ENCODE data around the gene FOXO4. TPM values are rescaled to one million over a fixed set of nuclear protein-coding genes. Genes with fewer than 3 reads are reported as not detected.

Gene FOXO4
- total RNA-seq, 1 donor from 2014 or later: 15.0 TPM

DNA sequence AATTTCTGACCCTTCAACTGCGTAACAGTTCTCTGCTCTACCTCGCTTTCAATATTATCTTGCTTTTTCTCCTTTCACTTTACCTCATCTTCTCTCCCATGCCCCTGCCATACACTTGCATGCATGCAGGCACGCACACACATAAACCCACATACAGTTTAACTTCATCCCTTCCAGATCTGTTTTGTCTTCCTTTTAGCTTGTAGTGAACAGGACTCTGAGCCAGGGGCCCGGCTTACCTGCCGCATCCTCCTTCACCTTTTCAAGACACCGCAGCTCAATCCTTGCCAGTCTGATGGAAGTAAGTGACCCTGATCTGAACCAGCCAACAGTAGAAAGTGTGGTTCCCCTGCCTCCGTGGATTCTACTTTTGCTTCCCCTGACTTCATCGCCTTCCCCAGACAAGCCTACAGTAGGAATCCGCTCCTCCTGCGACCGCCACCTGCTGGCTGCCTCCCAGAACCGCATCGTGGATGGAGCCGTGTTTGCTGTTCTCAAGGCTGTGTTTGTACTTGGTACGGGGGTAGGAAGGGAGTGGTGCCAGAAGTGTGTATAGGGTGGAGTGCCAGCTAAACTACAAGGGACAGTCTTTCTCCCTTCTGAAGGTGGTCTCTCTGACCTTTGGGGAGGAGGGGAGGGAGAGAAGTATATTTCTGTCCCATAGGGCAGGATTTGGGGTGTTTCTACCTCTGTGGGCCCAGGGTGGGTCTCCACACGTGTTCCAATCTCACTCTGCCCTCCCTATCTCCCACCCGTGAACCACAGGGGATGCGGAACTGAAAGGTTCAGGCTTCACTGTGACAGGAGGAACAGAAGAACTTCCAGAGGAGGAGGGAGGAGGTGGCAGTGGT, 33.5 kb downstream of the FOXO4 start:
- H3K9ac ChIP-seq (ENCODE audit: low read length): peak overlapping the region; percentile 27
- FAIRE-seq (peak; percentile 99), DNase-seq (ENCODE audit: low read depth) (peak; percentile 16)
- Mint-ChIP-seq H3K9me3 (ENCODE audit: unreplicated experiment) (no peaks in the 10 kb centered on the region), H3K4me1 (ENCODE audit: low read depth, unreplicated experiment) (peaks cover 17% of the 10 kb centered on the region), H3K4me3 (ENCODE audit: unreplicated experiment) (peak overlapping the region; percentile 57), H3K36me3 (ENCODE audit: low read depth, unreplicated experiment) (peaks cover 16% of the 10 kb centered on the region), H3K27ac (ENCODE audit: unreplicated experiment) (peak overlapping the region; percentile 88), H3K27me3 (ENCODE audit: low read depth, unreplicated experiment) (no peaks in the 10 kb centered on the region)
- H3K27ac ChIP-seq (ENCODE audit: low read depth, low read length): no peak overlapping the region
- H3K4me1 ChIP-seq (ENCODE audit: insufficient read depth, low read length): peaks cover 7% of the 10 kb centered on the region
- H3K4me3 ChIP-seq (ENCODE audit: insufficient read depth, low read depth, low read length): no peak overlapping the region
- no peaks in the 10 kb centered on the region for H3K9me3 ChIP-seq (ENCODE audit: insufficient read depth, low read depth, low read length)
- H3K4me2 ChIP-seq (ENCODE audit: low read length): peak overlapping the region; percentile 11
- TF ChIP-seq EZH2 (IDR thresholded peaks at IDR 0.05; ENCODE audit: insufficient read depth, low read length): no peak
- TF ChIP-seq, protein P1, sequence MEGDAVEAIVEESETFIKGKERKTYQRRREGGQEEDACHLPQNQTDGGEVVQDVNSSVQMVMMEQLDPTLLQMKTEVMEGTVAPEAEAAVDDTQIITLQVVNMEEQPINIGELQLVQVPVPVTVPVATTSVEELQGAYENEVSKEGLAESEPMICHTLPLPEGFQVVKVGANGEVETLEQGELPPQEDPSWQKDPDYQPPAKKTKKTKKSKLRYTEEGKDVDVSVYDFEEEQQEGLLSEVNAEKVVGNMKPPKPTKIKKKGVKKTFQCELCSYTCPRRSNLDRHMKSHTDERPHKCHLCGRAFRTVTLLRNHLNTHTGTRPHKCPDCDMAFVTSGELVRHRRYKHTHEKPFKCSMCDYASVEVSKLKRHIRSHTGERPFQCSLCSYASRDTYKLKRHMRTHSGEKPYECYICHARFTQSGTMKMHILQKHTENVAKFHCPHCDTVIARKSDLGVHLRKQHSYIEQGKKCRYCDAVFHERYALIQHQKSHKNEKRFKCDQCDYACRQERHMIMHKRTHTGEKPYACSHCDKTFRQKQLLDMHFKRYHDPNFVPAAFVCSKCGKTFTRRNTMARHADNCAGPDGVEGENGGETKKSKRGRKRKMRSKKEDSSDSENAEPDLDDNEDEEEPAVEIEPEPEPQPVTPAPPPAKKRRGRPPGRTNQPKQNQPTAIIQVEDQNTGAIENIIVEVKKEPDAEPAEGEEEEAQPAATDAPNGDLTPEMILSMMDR (IDR thresholded peaks at IDR 0.05; ENCODE audit: insufficient read depth, low read depth, low read length): peak; percentile 64
- no peaks in the 10 kb centered on the region for H3K27me3 ChIP-seq (ENCODE audit: insufficient read depth, low read length)
- no peaks in the 10 kb centered on the region for H3K79me2 ChIP-seq (ENCODE audit: insufficient read depth, low read length)
- peaks cover 26% of the 10 kb centered on the region for H3K36me3 ChIP-seq (ENCODE audit: insufficient read depth, low read length)
- H4K20me1 ChIP-seq (ENCODE audit: insufficient read depth, low read length): no peaks in the 10 kb centered on the region
- H2AFZ ChIP-seq (ENCODE audit: low read depth, low read length): no peak overlapping the region

DNA sequence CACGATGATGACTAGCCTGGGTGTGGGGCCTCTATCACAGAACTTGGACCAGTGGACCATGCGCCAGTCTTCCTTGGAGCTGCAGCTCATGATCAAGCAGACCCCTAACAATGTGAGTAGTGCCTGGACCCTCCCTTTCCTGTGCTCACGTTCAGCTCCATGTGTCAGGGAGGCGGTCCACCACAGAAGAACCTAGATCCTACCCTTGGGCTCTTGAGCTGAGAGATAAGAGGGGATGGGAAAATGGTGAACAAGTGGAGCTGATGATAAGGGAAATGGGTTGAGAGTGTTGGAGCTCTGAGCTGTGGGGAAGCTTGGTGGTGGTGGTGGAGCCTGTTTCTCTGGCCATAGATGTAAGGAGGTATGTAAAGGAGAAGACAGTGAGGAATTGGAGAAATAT, 35.9 kb downstream of the FOXO4 start:
- no peak for DNase-seq (ENCODE audit: low read depth)

More for the DNA sequence above, 35.9 kb downstream of the FOXO4 start:
- Histone ChIP-seq H3K4me1 (ENCODE audit: insufficient read depth, low read length) (peaks cover 7% of the 10 kb centered on the region), H3K27ac (ENCODE audit: low read depth, low read length) (no peak overlapping the region), H2AFZ (ENCODE audit: low read depth, low read length) (no peak overlapping the region), H4K20me1 (ENCODE audit: insufficient read depth, low read length) (no peaks in the 10 kb centered on the region), H3K9ac (ENCODE audit: low read length) (no peak overlapping the region), H3K9me3 (ENCODE audit: insufficient read depth, low read depth, low read length) (no peaks in the 10 kb centered on the region), H3K79me2 (ENCODE audit: insufficient read depth, low read length) (no peaks in the 10 kb centered on the region), H3K27me3 (ENCODE audit: insufficient read depth, low read length) (no peaks in the 10 kb centered on the region), H3K4me2 (ENCODE audit: low read length) (no peak overlapping the region), H3K4me3 (ENCODE audit: insufficient read depth, low read depth, low read length) (no peak overlapping the region), H3K36me3 (ENCODE audit: insufficient read depth, low read length) (peaks cover 26% of the 10 kb centered on the region)
- H3K9me3 Mint-ChIP-seq (ENCODE audit: unreplicated experiment): no peaks in the 10 kb centered on the region
- no peak overlapping the region for H3K4me3 Mint-ChIP-seq (ENCODE audit: unreplicated experiment)
- peaks cover 21% of the 10 kb centered on the region for H3K36me3 Mint-ChIP-seq (ENCODE audit: low read depth, unreplicated experiment)
- TF ChIP-seq, protein P1 (IDR thresholded peaks at IDR 0.05; ENCODE audit: insufficient read depth, low read depth, low read length): no peak
- no peak for TF ChIP-seq EZH2 (IDR thresholded peaks at IDR 0.05; ENCODE audit: insufficient read depth, low read length)
- peaks cover 17% of the 10 kb centered on the region for H3K4me1 Mint-ChIP-seq (ENCODE audit: low read depth, unreplicated experiment)
- H3K27ac Mint-ChIP-seq (ENCODE audit: unreplicated experiment): no peak overlapping the region
- FAIRE-seq: no peak
- no peaks in the 10 kb centered on the region for H3K27me3 Mint-ChIP-seq (ENCODE audit: low read depth, unreplicated experiment)
